ENCODE results near the gene SMARCE1. TPM values are rescaled to one million over a fixed set of nuclear protein-coding genes. Genes with fewer than 3 reads are reported as not detected.

Gene SMARCE1
- polyA plus RNA-seq, 1 donor (not counting 4 experiments of a cell fraction or from before 2014, with no cell fraction given): 60.6 TPM

GRCh38 chr17:40613467-40614154, 34.0 kb downstream of the SMARCE1 start:
- Histone ChIP-seq H3K9me1 (ENCODE audit: control insufficient read depth, extremely low read depth, insufficient read depth, low read length) (no peaks in the 10 kb centered on the region), H4K20me1 (ENCODE audit: control insufficient read depth, extremely low read depth, insufficient read depth, low read length) (no peaks in the 10 kb centered on the region), H2AFZ (ENCODE audit: control insufficient read depth, low read length) (no peak overlapping the region), H3K36me3 (ENCODE audit: control insufficient read depth in 2 of 2, extremely low read depth in 1 of 2, insufficient read depth in 2 of 2, low read length in 2 of 2) (no peaks in the 10 kb centered on the region), H3K9me3 (ENCODE audit: control insufficient read depth, low read depth, low read length) (no peaks in the 10 kb centered on the region), H3K79me2 (ENCODE audit: control insufficient read depth, insufficient read depth, low read length) (no peaks in the 10 kb centered on the region), H3K4me2 (ENCODE audit: control insufficient read depth, extremely low read depth, insufficient read depth, low read depth, low read length) (no peak overlapping the region), H3K4me1 (ENCODE audit: control insufficient read depth, extremely low read depth, insufficient read depth, low read length) (no peaks in the 10 kb centered on the region), H3K27ac (ENCODE audit: control insufficient read depth, insufficient read depth, low read length) (no peak overlapping the region), H3K9ac (ENCODE audit: control insufficient read depth, extremely low read depth, insufficient read depth, low read length) (no peak overlapping the region), H3K27me3 (ENCODE audit: control insufficient read depth, extremely low read depth, insufficient read depth, low read length) (peaks cover 53% of the 10 kb centered on the region), H3K4me3 (ENCODE audit: control insufficient read depth in 2 of 3, extremely low read depth in 1 of 3, insufficient read depth in 2 of 3, low read depth in 1 of 3, low read length in 3 of 3) (no peak overlapping the region)
- DNase-seq (ENCODE audit: low read depth, low spot score): no peak
- dilution Hi-C loops (cut with MboI; ENCODE audit: extremely low pct_ligation_motif_present, low sequenced_read_pairs): no loop called here
- FAIRE-seq: no peak
- TF ChIP-seq CTCF (optimal IDR thresholded peaks at IDR 0.05 in 1 of 3, IDR thresholded peaks at IDR 0.05 in 1 of 3, conservative IDR thresholded peaks at IDR 0.05 in 1 of 3; ENCODE audit: extremely low read depth in 1 of 3, insufficient read depth in 2 of 3, low read length in 3 of 3): no peak
- no peak for TF ChIP-seq EZH2 (IDR thresholded peaks at IDR 0.05; ENCODE audit: low read length)

GRCh38 chr17:40612599-40613244, 34.9 kb downstream of the SMARCE1 start:
- no peak overlapping the region for H3K4me3 ChIP-seq (ENCODE audit: control insufficient read depth in 2 of 3, extremely low read depth in 1 of 3, insufficient read depth in 2 of 3, low read depth in 1 of 3, low read length in 3 of 3)
- no peak overlapping the region for H3K27ac ChIP-seq (ENCODE audit: control insufficient read depth, insufficient read depth, low read length)
- no peaks in the 10 kb centered on the region for H4K20me1 ChIP-seq (ENCODE audit: control insufficient read depth, extremely low read depth, insufficient read depth, low read length)
- FAIRE-seq: no peak
- H3K79me2 ChIP-seq (ENCODE audit: control insufficient read depth, insufficient read depth, low read length): no peaks in the 10 kb centered on the region
- H3K4me1 ChIP-seq (ENCODE audit: control insufficient read depth, extremely low read depth, insufficient read depth, low read length): no peaks in the 10 kb centered on the region
- H3K4me2 ChIP-seq (ENCODE audit: control insufficient read depth, extremely low read depth, insufficient read depth, low read depth, low read length): no peak overlapping the region
- dilution Hi-C loops (cut with MboI; ENCODE audit: extremely low pct_ligation_motif_present, low sequenced_read_pairs): no loop called here
- no peak overlapping the region for H3K9ac ChIP-seq (ENCODE audit: control insufficient read depth, extremely low read depth, insufficient read depth, low read length)
- no peak for DNase-seq (ENCODE audit: low read depth, low spot score)
- no peaks in the 10 kb centered on the region for H3K36me3 ChIP-seq (ENCODE audit: control insufficient read depth in 2 of 2, extremely low read depth in 1 of 2, insufficient read depth in 2 of 2, low read length in 2 of 2)
- no peaks in the 10 kb centered on the region for H3K9me3 ChIP-seq (ENCODE audit: control insufficient read depth, low read depth, low read length)
- peaks cover 52% of the 10 kb centered on the region for H3K27me3 ChIP-seq (ENCODE audit: control insufficient read depth, extremely low read depth, insufficient read depth, low read length)
- no peaks in the 10 kb centered on the region for H3K9me1 ChIP-seq (ENCODE audit: control insufficient read depth, extremely low read depth, insufficient read depth, low read length)
- no peak overlapping the region for H2AFZ ChIP-seq (ENCODE audit: control insufficient read depth, low read length)
- TF ChIP-seq CTCF (optimal IDR thresholded peaks at IDR 0.05 in 1 of 3, IDR thresholded peaks at IDR 0.05 in 1 of 3, conservative IDR thresholded peaks at IDR 0.05 in 1 of 3; ENCODE audit: extremely low read depth in 1 of 3, insufficient read depth in 2 of 3, low read length in 3 of 3) (no peak), EZH2 (IDR thresholded peaks at IDR 0.05; ENCODE audit: low read length) (no peak)
